IMR-90 (cell line): Measurements from ENCODE around the gene IFIT3. TPM values are rescaled to one million over a fixed set of nuclear protein-coding genes. Genes with fewer than 3 reads are reported as not detected.
A peak's percentile ranks its signal among the peaks of the same experiment; 100 is the strongest.

ENCODE experiments used
- ATAC-seq: fragments of 200-7000 bp; cut with Tn5 transposase; 2 replicates; pipeline ENCODE4 v1.9.1; 2020; ENCODE audit warnings: low read depth, mild to moderate bottlenecking, moderate library complexity
- BruUV-seq: library from RNA; stranded (reverse); fragments of 400-500 nt; replicated peaks from 2 replicates; lab custom pipeline; 2021; lab: Mats Ljungman, UMichigan
- CTCF ChIA-PET: fragments of 300-600 bp; formaldehyde crosslinking; extraction: SDS; loops from one replicate; lab custom pipeline; 2021; ENCODE audit warnings: antibody characterized with exemption; lab: Yijun Ruan, JAX
- POLR2A ChIA-PET: fragments of 300-600 bp; sonication (Branson Sonifier 250); formaldehyde crosslinking; loops from one replicate; lab custom pipeline; 2022; ENCODE audit warnings: antibody characterized with exemption; ENCODE audit not compliant: unreplicated experiment; lab: Charles Lee
- DNase-seq: peaks from one replicate; pipeline ENCODE4 v3.0.0; 2013
- H2AFZ ChIP-seq: replicated peaks from 2 replicates; pipeline ENCODE3; 2013; ENCODE audit warnings: low read length, mild to moderate bottlenecking; ENCODE audit not compliant: poor library complexity
- H2AK5ac ChIP-seq: 2 replicates; pipeline ENCODE4 v1.6.1; 2013; ENCODE audit warnings: low read depth, low read length, inconsistent platforms
- H2AK9ac ChIP-seq: replicated peaks from 2 replicates; pipeline ENCODE3; 2013; ENCODE audit warnings: mild to moderate bottlenecking, low read depth, low read length, moderate library complexity; ENCODE audit not compliant: poor library complexity
- H2BK120ac ChIP-seq: 2 replicates; pipeline ENCODE4 v1.6.1; 2013; ENCODE audit warnings: low read depth, low read length, inconsistent platforms
- H2BK15ac ChIP-seq: 3 replicates; pipeline ENCODE4 v1.6.1; 2013; ENCODE audit warnings: low read depth, low read length, inconsistent platforms
- H2BK20ac ChIP-seq: 2 replicates; pipeline ENCODE4 v1.6.1; 2013; ENCODE audit warnings: low read depth, mild to moderate bottlenecking, inconsistent platforms, low read length, moderate library complexity
- H2BK5ac ChIP-seq: 2 replicates; pipeline ENCODE4 v1.6.1; 2013; ENCODE audit warnings: mild to moderate bottlenecking, low read depth, low read length, inconsistent platforms; ENCODE audit not compliant: poor library complexity, severe bottlenecking
- H3K14ac ChIP-seq: replicated peaks from 2 replicates; pipeline ENCODE4 v1.6.1; 2013; ENCODE audit warnings: low read depth, low read length, inconsistent platforms
- H3K18ac ChIP-seq: 2 replicates; pipeline ENCODE4 v1.6.1; 2013; ENCODE audit warnings: low read depth, low read length, control low read depth
- H3K23ac ChIP-seq: 2 replicates; pipeline ENCODE4 v1.6.1; 2013; ENCODE audit warnings: low read depth, low read length, inconsistent platforms
- H3K27ac ChIP-seq: 2 replicates; pipeline ENCODE4 v1.5.1; 2013; ENCODE audit warnings: mild to moderate bottlenecking, control low read depth, low read length; ENCODE audit not compliant: insufficient read depth
- H3K27me3 ChIP-seq: 2 replicates; pipeline ENCODE4 v1.6.1; 2013; ENCODE audit warnings: low read length; ENCODE audit not compliant: control insufficient read depth, insufficient read depth
- H3K36me3 ChIP-seq: 2 replicates; pipeline ENCODE4 v1.6.1; 2013; ENCODE audit warnings: low read length, mixed read lengths; ENCODE audit not compliant: control insufficient read depth, insufficient read depth
- H3K4ac ChIP-seq: 2 replicates; pipeline ENCODE4 v1.6.1; 2013; ENCODE audit warnings: low read depth, low read length, inconsistent platforms
- H3K4me1 ChIP-seq: 2 replicates; pipeline ENCODE4 v1.6.1; 2013; ENCODE audit warnings: low read length, mixed read lengths; ENCODE audit not compliant: control insufficient read depth, insufficient read depth
- H3K4me2 ChIP-seq: 2 replicates; pipeline ENCODE4 v1.6.1; 2013; ENCODE audit warnings: low read depth, mild to moderate bottlenecking, control low read depth, low read length, moderate library complexity
- H3K4me3 ChIP-seq: 2 replicates; pipeline ENCODE4 v1.5.1; 2013; ENCODE audit warnings: low read depth, mild to moderate bottlenecking, control low read depth, low read length, moderate library complexity; ENCODE audit not compliant: insufficient read depth
- H3K56ac ChIP-seq: 2 replicates; pipeline ENCODE4 v1.6.1; 2013; ENCODE audit warnings: low read length, inconsistent platforms; ENCODE audit not compliant: insufficient read depth; ENCODE audit errors: extremely low read depth
- H3K79me1 ChIP-seq, 2 experiments: 2 replicates each; pipeline ENCODE4 v1.6.1; 2013; ENCODE audit warnings: low read length in 2 of 2, inconsistent platforms in 1 of 2, low read depth in 1 of 2
- H3K9ac ChIP-seq: 2 replicates; pipeline ENCODE4 v1.6.1; 2013; ENCODE audit warnings: low read depth, low read length, control low read depth
- H3K9me1 ChIP-seq: 2 replicates; pipeline ENCODE4 v1.6.1; 2013; ENCODE audit warnings: low read length, inconsistent platforms; ENCODE audit not compliant: insufficient read depth
- H3K9me3 ChIP-seq: 2 replicates; pipeline ENCODE4 v1.6.1; 2013; ENCODE audit warnings: low read length; ENCODE audit not compliant: control insufficient read depth, insufficient read depth
- H4K20me1 ChIP-seq: 2 replicates; pipeline ENCODE4 v1.6.1; 2013; ENCODE audit warnings: low read length, inconsistent platforms; ENCODE audit not compliant: insufficient read depth
- H4K5ac ChIP-seq: 2 replicates; pipeline ENCODE4 v1.6.1; 2013; ENCODE audit warnings: mild to moderate bottlenecking, low read depth, low read length, control low read depth
- H4K8ac ChIP-seq, 2 experiments: 2 replicates each; pipeline ENCODE4 v1.6.1; 2013; ENCODE audit warnings: low read depth in 2 of 2, low read length in 2 of 2, control low read depth in 1 of 2, inconsistent platforms in 1 of 2
- H4K91ac ChIP-seq: 2 replicates; pipeline ENCODE4 v1.6.1; 2013; ENCODE audit warnings: low read depth, low read length, inconsistent platforms; ENCODE audit not compliant: insufficient read depth
- BHLHE40 ChIP-seq: fragments of 150-350 bp; IDR thresholded peaks from 2 replicates; pipeline ENCODE4 v1.6.1; 2016; ENCODE audit warnings: mild to moderate bottlenecking, low read depth, low read length
- CEBPB ChIP-seq: IDR thresholded peaks from 2 replicates; pipeline ENCODE4 v1.6.1; 2012; ENCODE audit warnings: low read depth, low read length, improper control_type of control experiment
- CHD1 ChIP-seq: IDR thresholded peaks from 2 replicates; pipeline ENCODE4 v1.6.1; 2012; ENCODE audit warnings: low read depth, low read length, improper control_type of control experiment
- MAFK ChIP-seq: IDR thresholded peaks from 2 replicates; pipeline ENCODE4 v1.6.1; 2012; ENCODE audit warnings: low read depth, low read length, improper control_type of control experiment
- MAZ ChIP-seq: IDR thresholded peaks from 2 replicates; pipeline ENCODE4 v1.6.1; 2012; ENCODE audit warnings: low read depth, mild to moderate bottlenecking, low read length, improper control_type of control experiment, moderate library complexity, borderline replicate concordance
- NFE2L2 ChIP-seq: fragments of 150-350 bp; IDR thresholded peaks from 2 replicates; pipeline ENCODE4 v1.6.1; 2016; ENCODE audit warnings: low read depth, mild to moderate bottlenecking, low read length
- RAD21 ChIP-seq: IDR thresholded peaks from 2 replicates; pipeline ENCODE4 v1.6.1; 2012; ENCODE audit warnings: low read length, improper control_type of control experiment
- RCOR1 ChIP-seq: IDR thresholded peaks from 2 replicates; pipeline ENCODE4 v1.6.1; 2012; ENCODE audit warnings: mild to moderate bottlenecking, low read length, improper control_type of control experiment; ENCODE audit not compliant: insufficient replicate concordance
- RFX5 ChIP-seq: IDR thresholded peaks from 2 replicates; pipeline ENCODE4 v1.8.0; 2012; ENCODE audit warnings: low read depth, mild to moderate bottlenecking, low read length, moderate library complexity
- SMC3 ChIP-seq: fragments of 150-350 bp; IDR thresholded peaks from 2 replicates; pipeline ENCODE4 v1.6.1; 2016; ENCODE audit warnings: low read depth, mild to moderate bottlenecking, antibody characterized with exemption, low read length, moderate library complexity
- USF2 ChIP-seq: fragments of 150-350 bp; IDR thresholded peaks from 2 replicates; pipeline ENCODE4 v1.6.1; 2017; ENCODE audit warnings: mild to moderate bottlenecking, antibody characterized with exemption, low read length, low read depth
- WGBS, 2 experiments: methylation state at CpG; one replicate each; pipeline versions ENCODE4 v1.1.5 to v1.1.7; 2013; ENCODE audit warnings: missing lambda C conversion rate in 2 of 2; ENCODE audit not compliant: insufficient read length in 1 of 2; ENCODE audit errors: extremely low coverage in 2 of 2; 5-methylcytosine and 5-hydroxymethylcytosine counted together
- dilution Hi-C: fragments of 300-500 bp; cut with HindIII; formaldehyde crosslinking; loops from one replicate; pipeline ENCODE4 v1.14.3; 2018; ENCODE audit warnings: low sequenced_read_pairs; ENCODE audit not compliant: unreplicated experiment
- in situ Hi-C: fragments of 300-500 bp; cut with MboI; formaldehyde crosslinking; loops from 3 replicates; pipeline ENCODE4 v1.14.3; 2019; ENCODE audit warnings: low sequenced_read_pairs, inconsistent platforms, mixed read lengths
- intact Hi-C: fragments of 100-400 bp; cut with micrococcal nuclease; formaldehyde crosslinking; loops from 2 replicates; pipeline ENCODE4 v1.10.0; 2022
- polyA plus RNA-seq, 3 experiments: library from polyadenylated mRNA; depleted of rRNA; stranded (reverse); fragments of >200 nt; gene quantifications; 2 replicates each; pipeline ENCODE4 v1.2.3, GENCODE V29; 2012; ENCODE audit warnings: low replicate concordance in 1 of 3
- total RNA-seq: library from RNA; depleted of rRNA; stranded (reverse); fragments of >200 nt; gene quantifications from 2 replicates; pipeline ENCODE4 v1.2.3, GENCODE V29; 2012

IFIT3 gene
- total and polyA plus RNA-seq, 2 of the 4 experiments (the other 2 are of a cell fraction): 3.5 to 7.3 TPM

DNA sequence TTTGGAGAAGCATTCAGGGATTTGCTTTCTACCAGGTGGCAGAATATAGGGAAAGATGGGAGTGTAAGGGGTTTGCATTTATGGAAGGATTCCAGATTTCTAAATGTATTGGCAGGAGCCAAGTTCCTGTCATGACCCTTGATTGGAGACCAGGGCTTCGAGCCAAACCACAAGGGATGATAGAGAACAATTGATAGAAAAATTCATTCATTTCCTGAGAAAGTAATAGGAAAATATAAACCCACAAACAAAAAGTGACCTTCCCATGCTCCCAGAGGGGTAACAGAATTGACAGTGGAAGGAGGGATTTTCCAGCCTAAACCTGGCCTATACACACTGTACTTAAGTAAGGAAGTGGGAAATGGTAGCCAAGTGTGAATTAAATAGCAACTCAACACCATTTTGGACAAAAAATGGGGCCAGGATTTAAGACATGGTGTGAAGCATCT, 48.4 kb upstream of the IFIT3 start:
- H2BK20ac ChIP-seq: peak overlapping the region; percentile 73
- intact Hi-C loops (no loop called here), in situ Hi-C loops (no loop called here), dilution Hi-C loops (no loop called here)
- no peaks in the 10 kb centered on the region for H3K79me1 ChIP-seq
- no peaks in the 10 kb centered on the region for H3K27me3 ChIP-seq
- H4K91ac ChIP-seq: peak overlapping the region; percentile 72; the same call in 1 of the 2 replicates
- no peak overlapping the region for H2AK9ac ChIP-seq
- no peak overlapping the region for H3K27ac ChIP-seq
- H3K56ac ChIP-seq: no peak overlapping the region
- no peak overlapping the region for H3K4me2 ChIP-seq
- H2BK120ac ChIP-seq: peak overlapping the region; percentile 83; the same call in 1 of the 2 replicates
- peaks cover 23% of the 10 kb centered on the region for H3K4me1 ChIP-seq
- peak overlapping the region in 1 of 2 experiments; percentile 64; a peak in 2 of 4 replicates for H4K8ac ChIP-seq
- H2AK5ac ChIP-seq: peak overlapping the region; percentile 63; the same call in 1 of the 2 replicates
- H3K23ac ChIP-seq: peak overlapping the region; percentile 68; the same call in 1 of the 2 replicates
- no peak overlapping the region for H2AFZ ChIP-seq
- no peaks in the 10 kb centered on the region for H3K9me3 ChIP-seq
- CTCF ChIA-PET: no interaction called here
- WGBS, 2 experiments: no CpG with 5 or more reads among the region's 1 CpG
- POLR2A ChIA-PET: no interaction called here
- no peak overlapping the region for H3K4me3 ChIP-seq
- H3K14ac ChIP-seq: peak overlapping the region; percentile 73
- ATAC-seq: no peak
- H2BK15ac ChIP-seq: peak overlapping the region; percentile 90; the same call in 2 of the 3 replicates
- peak overlapping the region; percentile 56 for H2BK5ac ChIP-seq
- no peak for DNase-seq
- TF ChIP-seq SMC3: no peak
- TF ChIP-seq MAFK: no peak
- no peak for TF ChIP-seq RCOR1
- no peak for TF ChIP-seq RAD21
- TF ChIP-seq RFX5: no peak
- no peak for TF ChIP-seq NFE2L2
- TF ChIP-seq BHLHE40: no peak
- no peak for TF ChIP-seq MAZ
- TF ChIP-seq USF2: no peak
- TF ChIP-seq CHD1: no peak
- no peak for TF ChIP-seq CEBPB
- no peak overlapping the region; the same call in 1 of the 2 replicates for H4K5ac ChIP-seq
- no peak overlapping the region for H3K9ac ChIP-seq
- no peaks in the 10 kb centered on the region for H3K36me3 ChIP-seq
- H3K4ac ChIP-seq: peak overlapping the region; percentile 72; the same call in 1 of the 2 replicates
- BruUV-seq: no TSS peak
- H3K9me1 ChIP-seq: peaks cover 6% of the 10 kb centered on the region
- H3K18ac ChIP-seq: peak overlapping the region; percentile 83
- H4K20me1 ChIP-seq: no peaks in the 10 kb centered on the region
